GM12872 (cell line): ENCODE measurements around the gene OCSTAMP.

Experiments used
- CTCF ChIP-seq: IDR thresholded peaks from 3 replicates; pipeline ENCODE4 v1.5.1; 2011; ENCODE audit warnings: low read depth, mild to moderate bottlenecking, low read length, moderate library complexity; ENCODE audit not compliant: insufficient read depth

OCSTAMP gene

GRCh38 chr20:46505506-46505905 is 44.9 kb downstream of the OCSTAMP start:
- TF ChIP-seq CTCF, result no peak

GRCh38 chr20:46501961-46502360 is 48.5 kb downstream of the OCSTAMP start:
- no peak for TF ChIP-seq CTCF

- TF ChIP-seq CTCF, result no peak
These were observed 49.0 kb downstream of the OCSTAMP start for GRCh38 chr20:46501337-46501942.

- no peak for TF ChIP-seq CTCF
These were observed 56.4 kb downstream of the OCSTAMP start for GRCh38 chr20:46494077-46494476.

- no peak for TF ChIP-seq CTCF
These were observed 59.1 kb downstream of the OCSTAMP start for GRCh38 chr20:46491354-46491753.
